Caco-2 (cell line): ENCODE data around the gene MC1R. TPM values are rescaled to one million over a fixed set of nuclear protein-coding genes. Genes with fewer than 3 reads are reported as not detected.
"Not testable (repeated sequence)": the region's sequence is repeated elsewhere in the genome, so short reads cannot be mapped to it uniquely, and the experiment has no call there.

Source experiments
- BruUV-seq: library from RNA; stranded (reverse); fragments of 400-500 nt; replicated peaks from 2 replicates; lab custom pipeline; 2021; lab: Mats Ljungman, UMichigan
- CTCF ChIA-PET: fragments of 300-600 bp; sonication (Branson Sonifier 250); formaldehyde crosslinking; loops from one replicate; lab custom pipeline; 2022; ENCODE audit warnings: antibody characterized with exemption; lab: Charles Lee
- POLR2A ChIA-PET: fragments of 300-600 bp; sonication (Branson Sonifier 250); formaldehyde crosslinking; loops from one replicate; lab custom pipeline; 2022; ENCODE audit warnings: antibody characterized with exemption; lab: Charles Lee
- DNase-seq, 2 experiments: peaks; one replicate each; pipeline versions ENCODE4 v3.0.0 to v3.0.0-alpha.2; 2020 to 2022
- H3K27me3 ChIP-seq: replicated peaks from 2 replicates; pipeline ENCODE4 v1.6.0; 2011; ENCODE audit warnings: low read length; ENCODE audit not compliant: control insufficient read depth, insufficient read depth
- H3K36me3 ChIP-seq: 2 replicates; pipeline ENCODE4 v1.5.1; 2011; ENCODE audit warnings: low read length; ENCODE audit not compliant: control insufficient read depth, insufficient read depth
- H3K4me1 ChIP-seq: fragments of 250-450 bp; sonication (Bioruptor Pico); 2 replicates; pipeline ENCODE4 v1.5.1; 2020; ENCODE audit warnings: mild to moderate bottlenecking
- H3K4me3 ChIP-seq: 2 replicates; pipeline ENCODE4 v1.5.1; 2011; ENCODE audit warnings: low read depth, mild to moderate bottlenecking, control low read depth, low read length
- H3K9me3 ChIP-seq: fragments of 250-450 bp; sonication (Bioruptor Pico); 2 replicates; pipeline ENCODE4 v1.5.1; 2020; ENCODE audit warnings: mild to moderate bottlenecking, moderate library complexity
- H3K27ac Mint-ChIP-seq: one replicate; pipeline ENCODE4 v1.8.0; 2022; ENCODE audit warnings: mixed read lengths; ENCODE audit not compliant: unreplicated experiment
- H3K27me3 Mint-ChIP-seq: one replicate; pipeline ENCODE4 v1.8.0; 2022; ENCODE audit warnings: mixed read lengths; ENCODE audit not compliant: insufficient read depth, unreplicated experiment
- H3K36me3 Mint-ChIP-seq: one replicate; pipeline ENCODE4 v1.8.0; 2022; ENCODE audit warnings: mild to moderate bottlenecking, mixed read lengths; ENCODE audit not compliant: insufficient read depth, unreplicated experiment
- H3K4me1 Mint-ChIP-seq: one replicate; pipeline ENCODE4 v1.8.0; 2022; ENCODE audit warnings: low read depth, mixed read lengths; ENCODE audit not compliant: unreplicated experiment
- H3K4me3 Mint-ChIP-seq: one replicate; pipeline ENCODE4 v1.8.0; 2022; ENCODE audit warnings: mild to moderate bottlenecking, moderate library complexity, mixed read lengths; ENCODE audit not compliant: unreplicated experiment
- H3K9me3 Mint-ChIP-seq: one replicate; pipeline ENCODE4 v1.8.0; 2022; ENCODE audit warnings: mixed read lengths; ENCODE audit not compliant: unreplicated experiment
- CTCF ChIP-seq, 2 experiments: fragments of 200-600 bp in 1 of 2; IDR thresholded peaks; 1 replicate in 1 of 2; 2 replicates in 1 of 2; pipeline versions ENCODE4 v1.5.1 to v1.8.0; 2011 to 2022; ENCODE audit warnings: antibody characterized with exemption in 1 of 2, control low read depth in 1 of 2, inconsistent platforms in 1 of 2, low read depth in 1 of 2, low read length in 1 of 2, mild to moderate bottlenecking in 1 of 2, moderate library complexity in 1 of 2; ENCODE audit not compliant: insufficient read depth in 1 of 2, severe bottlenecking in 1 of 2, unreplicated experiment in 1 of 2
- intact Hi-C: fragments of 100-400 bp; cut with micrococcal nuclease; formaldehyde crosslinking; loops from one replicate; pipeline ENCODE4 v1.10.0; 2022; ENCODE audit not compliant: unreplicated experiment
- total RNA-seq: library from RNA; stranded (reverse); gene quantifications from 2 replicates; pipeline ENCODE4 v1.2.3, GENCODE V29; 2022

MC1R gene
- total RNA-seq, 1 experiment from 2014 or later, result 6.5 TPM

- Mint-ChIP-seq H3K4me1 (peaks cover 7% of the 10 kb centered on the region), H3K27ac (peak overlapping the region; percentile 94), H3K4me3 (peak overlapping the region; percentile 87), H3K36me3 (peaks cover 53% of the 10 kb centered on the region), H3K27me3 (no peaks in the 10 kb centered on the region), H3K9me3 (no peaks in the 10 kb centered on the region)
- TF ChIP-seq CTCF (IDR thresholded peaks at IDR 0.05; ENCODE audit: insufficient read depth in 1 of 2, low read depth in 1 of 2, low read length in 1 of 2, severe bottlenecking in 1 of 2, unreplicated experiment in 1 of 2), result no peak
- peak overlapping the region; percentile 100 for H3K4me3 ChIP-seq
- POLR2A ChIA-PET, result interaction anchor here (0.5 to 1.4 kb wide), 12 partner anchors 15 to 1211 kb away, joined by 3 to 11 read pairs (median 4); partner anchors contain the start of genes DBNDD1, MC1R, MVD and TUBB3
- H3K9me3 ChIP-seq, result peaks cover 3% of the 10 kb centered on the region; the same call in 1 of the 2 replicates
- intact Hi-C loops, result loop anchor here (2.0 kb wide), 1 partner anchor 47 kb away; no protein-coding TSS in a partner anchor
- BruUV-seq, result no TSS peak
- peaks cover 11% of the 10 kb centered on the region for H3K4me1 ChIP-seq
- no peaks in the 10 kb centered on the region for H3K27me3 ChIP-seq
- H3K36me3 ChIP-seq, result peaks cover 6% of the 10 kb centered on the region
- CTCF ChIA-PET, result interaction anchor here (0.6 to 2.1 kb wide), 4 partner anchors 13 to 174 kb away, joined by 3 to 16 read pairs (median 4); partner anchors contain the start of gene SPATA2L
- peak; percentile 95 to 98 for DNase-seq
These were observed 44.5 kb upstream of the MC1R start for GRCh38 chr16:89873972-89874689.

- intact Hi-C loops, POLR2A ChIA-PET: not testable (repeated sequence)
- CTCF ChIA-PET, result interaction anchor here (0.6 kb wide), 1 partner anchor 32 kb away, joined by 3 read pairs; no protein-coding TSS in a partner anchor
These were observed 39.5 kb upstream of the MC1R start for GRCh38 chr16:89879123-89879522.

GRCh38 chr16:89880477-89881367 is 37.9 kb upstream of the MC1R start:
- H3K27me3 ChIP-seq, result no peaks in the 10 kb centered on the region
- no peaks in the 10 kb centered on the region for H3K4me1 ChIP-seq
- Mint-ChIP-seq H3K27me3 (no peaks in the 10 kb centered on the region), H3K36me3 (peaks cover 66% of the 10 kb centered on the region), H3K27ac (no peak overlapping the region), H3K4me1 (no peaks in the 10 kb centered on the region), H3K9me3 (no peaks in the 10 kb centered on the region), H3K4me3 (no peak overlapping the region)
- H3K4me3 ChIP-seq, result no peak overlapping the region
- intact Hi-C loops, result no loop called here
- peaks cover 9% of the 10 kb centered on the region for H3K36me3 ChIP-seq
- no peak for DNase-seq
- H3K9me3 ChIP-seq, result no peaks in the 10 kb centered on the region
- no peak for TF ChIP-seq CTCF (IDR thresholded peaks at IDR 0.05; ENCODE audit: insufficient read depth in 1 of 2, low read depth in 1 of 2, low read length in 1 of 2, severe bottlenecking in 1 of 2, unreplicated experiment in 1 of 2)
- ChIA-PET POLR2A (no interaction called here), CTCF (no interaction called here)
- BruUV-seq, result no TSS peak

More at GRCh38 chr16:89879123-89879522, 39.5 kb upstream of the MC1R start:
- not testable (repeated sequence) for H3K27me3 Mint-ChIP-seq, H3K4me3 ChIP-seq, H3K4me1 ChIP-seq, BruUV-seq, H3K4me3 Mint-ChIP-seq, H3K9me3 Mint-ChIP-seq, H3K4me1 Mint-ChIP-seq, H3K27me3 ChIP-seq, H3K9me3 ChIP-seq, H3K27ac Mint-ChIP-seq, DNase-seq
- H3K36me3 Mint-ChIP-seq, result peaks cover 66% of the 10 kb centered on the region
- peaks cover 11% of the 10 kb centered on the region for H3K36me3 ChIP-seq
